ENCODE measurements around the gene PGPEP1.

- no peak for TF ChIP-seq POLR2A (IDR thresholded peaks at IDR 0.05)
- TF ChIP-seq, protein P1, sequence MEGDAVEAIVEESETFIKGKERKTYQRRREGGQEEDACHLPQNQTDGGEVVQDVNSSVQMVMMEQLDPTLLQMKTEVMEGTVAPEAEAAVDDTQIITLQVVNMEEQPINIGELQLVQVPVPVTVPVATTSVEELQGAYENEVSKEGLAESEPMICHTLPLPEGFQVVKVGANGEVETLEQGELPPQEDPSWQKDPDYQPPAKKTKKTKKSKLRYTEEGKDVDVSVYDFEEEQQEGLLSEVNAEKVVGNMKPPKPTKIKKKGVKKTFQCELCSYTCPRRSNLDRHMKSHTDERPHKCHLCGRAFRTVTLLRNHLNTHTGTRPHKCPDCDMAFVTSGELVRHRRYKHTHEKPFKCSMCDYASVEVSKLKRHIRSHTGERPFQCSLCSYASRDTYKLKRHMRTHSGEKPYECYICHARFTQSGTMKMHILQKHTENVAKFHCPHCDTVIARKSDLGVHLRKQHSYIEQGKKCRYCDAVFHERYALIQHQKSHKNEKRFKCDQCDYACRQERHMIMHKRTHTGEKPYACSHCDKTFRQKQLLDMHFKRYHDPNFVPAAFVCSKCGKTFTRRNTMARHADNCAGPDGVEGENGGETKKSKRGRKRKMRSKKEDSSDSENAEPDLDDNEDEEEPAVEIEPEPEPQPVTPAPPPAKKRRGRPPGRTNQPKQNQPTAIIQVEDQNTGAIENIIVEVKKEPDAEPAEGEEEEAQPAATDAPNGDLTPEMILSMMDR (IDR thresholded peaks at IDR 0.05) = no peak
- no peak for TF ChIP-seq POLR2AphosphoS5 (IDR thresholded peaks at IDR 0.05; ENCODE audit: insufficient read depth in 1 of 2, low read depth in 1 of 2)
Observed at GRCh38 chr19:18344582-18344950, 4.2 kb downstream of the PGPEP1 start.

Measured in vagina (tissue), 2 donors.